ENCODE data around the gene CRYBG3. TPM values are rescaled to one million over a fixed set of nuclear protein-coding genes. Genes with fewer than 3 reads are reported as not detected.

CRYBG3 gene
- polyA plus RNA-seq, 3 donors from 2014 or later = 0.17 to 0.48 TPM; not detected in 1

DNA sequence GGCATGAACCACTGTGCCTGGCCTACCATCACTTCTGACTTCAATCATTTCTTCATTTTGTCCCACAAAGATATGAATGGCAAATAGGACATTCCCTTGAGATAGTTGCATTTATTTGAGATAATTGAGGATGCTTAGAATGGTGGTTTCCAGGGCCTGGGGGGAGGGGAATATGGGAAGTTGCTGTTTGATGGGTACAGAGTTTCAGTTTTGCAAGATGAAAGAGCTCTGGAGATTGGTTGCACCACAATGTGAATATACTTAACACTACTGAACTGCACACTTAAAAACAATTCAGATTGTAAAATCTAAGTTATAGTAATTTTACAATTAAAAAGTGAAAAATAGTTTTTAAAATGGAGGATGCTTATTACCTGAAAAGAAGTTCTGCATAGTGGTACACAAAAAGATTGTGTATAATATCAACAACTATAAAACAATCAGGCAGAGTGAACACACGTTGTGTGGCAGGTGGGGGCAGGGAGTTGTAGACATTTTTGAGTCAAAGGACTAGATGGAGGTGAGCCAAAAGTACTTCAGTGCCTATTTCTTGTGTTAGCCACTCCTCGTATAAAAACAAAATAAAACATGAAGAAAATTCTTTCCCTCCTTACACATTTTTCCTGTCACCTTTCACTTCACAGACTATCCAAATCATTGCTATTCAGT, 168.9 kb downstream of the CRYBG3 start:
- no peak overlapping the region for H3K27ac Mint-ChIP-seq
- no peaks in the 10 kb centered on the region for H3K36me3 Mint-ChIP-seq
- no peak for DNase-seq
- peaks cover 2 to 5% (median 4%) of the 10 kb centered on the region in 3 donors for H3K27me3 Mint-ChIP-seq (ENCODE audit: low read depth in 3 of 3)
- H3K4me3 Mint-ChIP-seq = peak overlapping the region in 1 of 5 donors; percentile 13
- H3K4me1 Mint-ChIP-seq = peaks cover 3 to 13% of the 10 kb centered on the region in 2 donors
- H3K9me3 Mint-ChIP-seq = no peaks in the 10 kb centered on the region

DNA sequence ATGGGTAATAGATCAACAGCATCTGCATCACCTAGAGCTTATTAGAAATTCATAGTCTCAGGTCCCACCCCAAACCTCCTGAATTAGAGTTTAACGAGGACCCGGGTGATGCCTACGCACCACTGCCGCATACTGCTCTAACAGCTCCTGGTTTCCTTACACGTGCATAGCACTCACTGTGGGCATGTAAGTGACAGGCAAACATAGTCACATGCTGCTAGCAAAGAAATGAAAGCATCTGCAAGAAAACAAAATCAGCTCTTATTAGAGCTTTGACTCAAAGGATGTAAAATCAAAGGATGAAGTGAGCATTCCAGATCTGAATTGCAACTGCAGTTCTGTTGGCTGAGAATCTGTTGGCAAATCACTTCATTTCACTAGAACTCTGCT, 169.5 kb downstream of the CRYBG3 start:
- no peak for DNase-seq
- Mint-ChIP-seq H3K36me3 (no peaks in the 10 kb centered on the region), H3K27ac (no peak overlapping the region), H3K4me3 (no peak overlapping the region), H3K4me1 (peaks cover 3 to 13% of the 10 kb centered on the region in 2 donors), H3K27me3 (ENCODE audit: low read depth in 3 of 3) (peaks cover 2 to 5% (median 2%) of the 10 kb centered on the region in 3 donors), H3K9me3 (no peaks in the 10 kb centered on the region)

DNA sequence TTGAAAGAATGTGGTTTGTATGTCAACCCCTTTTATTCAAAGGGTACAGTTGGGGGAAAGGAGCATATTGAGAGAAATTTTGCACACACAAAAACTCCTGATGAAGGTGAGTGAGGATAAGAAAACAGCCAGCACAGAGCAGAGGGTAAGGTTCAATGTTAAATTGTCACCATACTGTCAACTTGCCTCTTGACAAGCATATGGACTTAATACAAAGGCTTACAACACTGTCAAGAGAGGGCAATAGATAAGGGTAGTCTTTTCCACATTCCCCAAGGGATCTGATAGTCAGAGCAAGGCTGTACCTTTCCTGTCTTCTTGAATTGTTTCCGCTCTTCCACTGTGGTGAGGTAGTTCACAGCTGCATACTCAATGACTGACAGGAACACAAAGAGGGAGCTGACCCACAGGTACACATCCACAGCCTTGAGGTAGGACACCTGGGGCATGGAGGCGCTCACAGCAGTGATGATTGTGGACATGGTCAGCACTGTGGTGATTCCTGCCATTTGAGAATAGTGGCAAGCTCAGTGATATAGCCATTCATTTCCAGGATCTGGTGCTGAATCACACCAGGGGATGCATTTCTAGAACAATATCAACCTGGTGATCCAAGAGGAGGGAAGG, 170.8 kb downstream of the CRYBG3 start:
- Mint-ChIP-seq H3K27ac (no peak overlapping the region), H3K27me3 (ENCODE audit: low read depth in 3 of 3) (peaks cover 2 to 5% (median 2%) of the 10 kb centered on the region in 3 donors), H3K36me3 (no peaks in the 10 kb centered on the region), H3K4me3 (no peak overlapping the region), H3K9me3 (no peaks in the 10 kb centered on the region), H3K4me1 (peaks cover 3 to 13% of the 10 kb centered on the region in 2 donors)
- no peak for DNase-seq

DNA sequence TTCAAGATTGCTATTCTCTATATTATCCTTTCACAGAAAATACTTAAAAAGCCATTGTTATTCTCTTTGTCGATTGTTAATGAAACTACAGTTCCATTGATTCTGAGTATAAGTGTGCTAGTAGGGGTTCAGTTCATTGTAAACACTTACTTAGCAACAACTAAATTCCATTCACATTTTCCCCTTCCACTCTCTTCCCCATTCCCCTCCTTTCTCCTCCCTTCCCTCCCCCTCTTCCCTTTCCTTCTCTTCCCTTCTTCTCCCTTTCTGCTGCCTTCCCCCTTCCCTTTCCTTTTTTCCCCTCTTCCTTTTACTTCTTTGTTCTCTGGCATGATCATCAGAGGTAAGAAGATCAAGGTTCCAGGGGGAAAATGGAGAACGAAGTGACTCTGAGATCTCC, 171.7 kb downstream of the CRYBG3 start:
- no peak for DNase-seq
- Mint-ChIP-seq H3K4me1 (peaks cover 3 to 13% of the 10 kb centered on the region in 2 donors), H3K27me3 (ENCODE audit: low read depth in 3 of 3) (peaks cover 0 to 4% (median 0%) of the 10 kb centered on the region in 3 donors), H3K27ac (no peak overlapping the region), H3K9me3 (no peaks in the 10 kb centered on the region), H3K36me3 (no peaks in the 10 kb centered on the region), H3K4me3 (no peak overlapping the region)

DNA sequence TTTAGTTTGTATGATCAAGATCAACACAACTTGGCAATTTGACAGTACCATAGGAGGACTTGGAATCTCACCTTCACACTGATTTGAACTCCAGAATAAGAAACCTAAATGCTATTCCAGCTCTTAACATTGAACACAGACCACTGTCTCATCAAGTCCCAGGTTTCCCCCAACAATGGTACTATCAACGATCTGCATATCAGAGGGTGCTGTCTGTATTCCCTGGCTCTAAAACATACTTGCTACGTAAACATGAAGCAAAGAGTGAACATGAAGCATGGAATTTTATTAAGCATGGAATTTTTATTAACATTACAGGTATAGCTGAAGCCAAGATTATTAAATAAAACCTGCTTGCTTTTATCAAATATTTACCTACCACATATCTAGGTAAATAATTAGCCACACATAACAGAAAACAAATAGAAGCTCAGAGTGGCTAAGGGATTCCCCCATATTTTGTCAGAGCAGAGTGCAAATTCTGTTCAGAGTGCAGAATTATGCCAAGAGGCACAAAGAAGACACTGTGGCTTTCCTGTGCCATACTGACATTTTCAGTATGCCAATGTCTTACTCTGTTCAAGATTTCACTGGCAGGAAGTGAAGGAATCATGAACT, 172.6 kb downstream of the CRYBG3 start:
- no peak for DNase-seq
- H3K27ac Mint-ChIP-seq = no peak overlapping the region
- peaks cover 0 to 4% (median 0%) of the 10 kb centered on the region in 3 donors for H3K27me3 Mint-ChIP-seq (ENCODE audit: low read depth in 3 of 3)
- H3K9me3 Mint-ChIP-seq = peaks cover 0 to 2% (median 0%) of the 10 kb centered on the region in 6 donors
- no peak overlapping the region for H3K4me3 Mint-ChIP-seq
- H3K36me3 Mint-ChIP-seq = no peaks in the 10 kb centered on the region
- H3K4me1 Mint-ChIP-seq = peaks cover 3 to 13% of the 10 kb centered on the region in 2 donors

Other genes starting within 250 kb of the CRYBG3 start
- gene ARL6, start 57.3 kb upstream of the CRYBG3 start, polyA plus RNA-seq = 1 to 10 TPM; 1.3 to 4.7 (median 1.6) TPM
- 10 to 100 TPM; 12.3 to 18.8 (median 16.8) TPM for gene RIOX2, start 150.4 kb downstream of the CRYBG3 start, polyA plus RNA-seq
- gene GABRR3, start 213.3 kb downstream of the CRYBG3 start, polyA plus RNA-seq = not detected